Spleen (tissue), 13 donors: Measurements from ENCODE around the gene ALG10. TPM values are rescaled to one million over a fixed set of nuclear protein-coding genes. Genes with fewer than 3 reads are reported as not detected.
"Not testable (repeated sequence)": the region's sequence is repeated elsewhere in the genome, so short reads cannot be mapped to it uniquely, and the experiment has no call there.

ENCODE experiments used
- DNase-seq: peaks from one replicate; pipeline ENCODE4 v3.0.0-alpha.2; 2020
- H3K27ac ChIP-seq, 8 donors: fragments of 200-600 bp; sonication (generic) in 7 of 8; 1 replicate in 4 of 8; 2 replicates in 4 of 8; pipeline versions ENCODE4 v1.5.0 to v1.8.0; 2016 to 2021; ENCODE audit warnings: inconsistent platforms in 4 of 8, mild to moderate bottlenecking in 4 of 8, moderate library complexity in 1 of 8
- H3K27me3 ChIP-seq, 7 donors: fragments of 200-600 bp; sonication (generic) in 6 of 7; replicated peaks in 1 of 7; 1 replicate in 4 of 7; 2 replicates in 3 of 7; pipeline versions ENCODE4 v1.5.0 to v1.8.0; 2016 to 2021; ENCODE audit warnings: inconsistent platforms in 3 of 7, mild to moderate bottlenecking in 1 of 7
- H3K36me3 ChIP-seq, 6 donors: fragments of 200-600 bp; sonication (generic) in 5 of 6; 1 replicate in 4 of 6; 2 replicates in 2 of 6; pipeline versions ENCODE4 v1.5.0 to v1.8.0; 2016 to 2021; ENCODE audit warnings: inconsistent platforms in 2 of 6
- H3K4me1 ChIP-seq, 6 donors: fragments of 200-600 bp; sonication (generic) in 5 of 6; 1 replicate in 3 of 6; 2 replicates in 3 of 6; pipeline versions ENCODE4 v1.5.0 to v1.8.0; 2016 to 2021; ENCODE audit warnings: inconsistent platforms in 3 of 6
- H3K4me3 ChIP-seq, 8 donors: fragments of 200-600 bp; sonication (generic) in 7 of 8; 1 replicate in 4 of 8; 2 replicates in 4 of 8; pipeline versions ENCODE4 v1.5.0 to v1.8.0; 2016 to 2021; ENCODE audit warnings: inconsistent platforms in 4 of 8, mild to moderate bottlenecking in 4 of 8, moderate library complexity in 2 of 8
- H3K9me3 ChIP-seq, 8 donors: fragments of 200-600 bp; sonication (generic) in 7 of 8; 1 replicate in 4 of 8; 2 replicates in 4 of 8; pipeline versions ENCODE4 v1.5.0 to v1.8.0; 2016 to 2021; ENCODE audit warnings: inconsistent platforms in 4 of 8
- CTCF ChIP-seq, 11 experiments: fragments of 200-600 bp in 7 of 11; fragments of 450-650 bp in 4 of 11; sonication (generic) in 4 of 11; IDR thresholded peaks in 8 of 11; conservative IDR thresholded peaks in 3 of 11; 1 replicate in 7 of 11; 2 replicates in 4 of 11; pipeline versions ENCODE4 v1.4.0 to v1.8.0; 2016 to 2021; ENCODE audit warnings: antibody characterized with exemption in 11 of 11, inconsistent platforms in 4 of 11, mild to moderate bottlenecking in 1 of 11
- POLR2A ChIP-seq, 3 donors: fragments of 450-650 bp; IDR thresholded peaks; one replicate each; pipeline ENCODE4 v1.5.1; 2017; ENCODE audit warnings: antibody characterized with exemption in 3 of 3, mild to moderate bottlenecking in 1 of 3
- POLR2AphosphoS5 ChIP-seq, 3 donors: sonication (generic); formaldehyde crosslinking; IDR thresholded peaks; one replicate each; pipeline ENCODE4 v1.5.1; 2017; ENCODE audit warnings: antibody characterized with exemption in 3 of 3
- WGBS, 5 donors: extraction: QIAGEN DNeasy Blood & Tissue Kit in 3 of 5; methylation state at CpG; one replicate each; pipeline versions ENCODE4 v1.1.5 to v1.1.7; 2013 to 2018; 5-methylcytosine and 5-hydroxymethylcytosine counted together
- intact Hi-C: fragments of 100-400 bp; cut with DNase I; formaldehyde crosslinking; loops from one replicate; pipeline ENCODE4 v1.15.0; 2023; ENCODE audit warnings: low total_unique reads
- long read RNA-seq, 2 donors: transcript quantifications; one replicate each; lab custom pipeline, GENCODE V29; 2026
- polyA plus RNA-seq, 3 donors: library from polyadenylated mRNA; stranded (reverse); fragments of 200-250 nt; gene quantifications; one replicate each; pipeline ENCODE4 v1.2.1, GENCODE V29; 2013
- total RNA-seq, 7 donors: library from RNA; depleted of rRNA in 3 of 7; stranded (reverse); fragments of >200 nt in 3 of 7; fragmentation: NEBNext Ultra II Directional in 4 of 7; extraction: Animal tissue kit (Norgen Biotek cat#: 25700) in 4 of 7; gene quantifications; one replicate each; pipeline versions ENCODE4 v1.1.0 to v1.2.1, GENCODE V29; 2016 to 2021
- donor health status: healthy with polysubstance abuse.
- donor health status: DM: no; HTN: no; CAD: no; lungs with moderate emphysema.
- donor health status: DM: no; HTN: no; CAD: no.
- donor health status: Bipolar disorder and iron deficiency.
- donor health status: healthy.
- donor health status: DM: no; HTN: no; CAD: no.
- donor health status: DM: yes; HTN: yes; CAD: no.

Gene ALG10
- 10 to 100 TPM; 10.9 to 23.8 (median 14.8) TPM for total RNA-seq
- polyA plus RNA-seq: 1 to 10 TPM in 2 of 3 donors, under 1 TPM in 1; 0.46 to 1.2 (median 1.1) TPM
- long read RNA-seq, donor 1: 0 reads
- long read RNA-seq, donor 2, partial matches to known transcripts: 0 of 1 reads
- long read RNA-seq, donor 2, other reads (novel, unspliced or antisense): 0 of 1 reads

- H3K27ac ChIP-seq: peak within 1 kb of the TSS; percentile 83 to 93 (median 90)
- peaks cover 0 to 30% (median 3%) of the 10 kb centered on the region in 6 donors for H3K36me3 ChIP-seq
- H3K27me3 ChIP-seq: no peaks in the 10 kb centered on the region
- H3K4me1 ChIP-seq: peaks cover 11 to 36% (median 22%) of the 10 kb centered on the region in 6 donors
- peak within 1 kb of the TSS; percentile 37 to 80 (median 62) for H3K4me3 ChIP-seq
- 0 to 1% (median 0%) methylated on average over 35 to 44 of the region's 44 CpGs for WGBS, 5 donors
- no peak for TF ChIP-seq POLR2A (IDR thresholded peaks at IDR 0.05)
- TF ChIP-seq POLR2AphosphoS5 (IDR thresholded peaks at IDR 0.05): peak; percentile 78 to 89 (median 84)
- peak; percentile 61 to 97 (median 81) for TF ChIP-seq CTCF (IDR thresholded peaks at IDR 0.05 in 8 of 11, conservative IDR thresholded peaks at IDR 0.05 in 3 of 11)
- intact Hi-C loops: loop anchor here (5.0 kb wide), 1 partner anchor 1265 kb away; the partner anchor contains the start of gene YARS2
- no peaks in the 10 kb centered on the region for H3K9me3 ChIP-seq
- DNase-seq: peak; percentile 97
These were observed at the start of gene ALG10 for GRCh38 chr12:34022079-34022830. Gene ALG10, plus strand, starts transcription at chr12:34022496. Its CDS starts 104 bp downstream, at chr12:34022600.

- H3K27me3 ChIP-seq, intact Hi-C loops, H3K9me3 ChIP-seq, H3K4me1 ChIP-seq, DNase-seq, H3K36me3 ChIP-seq, H3K27ac ChIP-seq, H3K4me3 ChIP-seq: not testable (repeated sequence)
- WGBS, 5 donors: 81 to 88% (median 84%) methylated on average over 5 of the region's 5 CpGs
These were observed 49.4 kb upstream of the ALG10 start for GRCh38 chr12:33972884-33973283.

GRCh38 chr12:33977887-33978286 is 44.4 kb upstream of the ALG10 start:
- Histone ChIP-seq H3K36me3 (no peaks in the 10 kb centered on the region), H3K4me1 (no peaks in the 10 kb centered on the region), H3K27me3 (no peaks in the 10 kb centered on the region), H3K9me3 (peaks cover 0 to 4% (median 0%) of the 10 kb centered on the region in 8 donors), H3K4me3 (no peak overlapping the region), H3K27ac (no peak overlapping the region)
- TF ChIP-seq CTCF (IDR thresholded peaks at IDR 0.05 in 8 of 11, conservative IDR thresholded peaks at IDR 0.05 in 3 of 11): no peak
- TF ChIP-seq POLR2A (IDR thresholded peaks at IDR 0.05): no peak
- TF ChIP-seq POLR2AphosphoS5 (IDR thresholded peaks at IDR 0.05): no peak
- intact Hi-C loops: no loop called here
- no peak for DNase-seq
- WGBS, 5 donors: 90 to 96% (median 92%) methylated on average over 1 of the region's 1 CpG

- no peak for TF ChIP-seq POLR2AphosphoS5 (IDR thresholded peaks at IDR 0.05)
- TF ChIP-seq POLR2A (IDR thresholded peaks at IDR 0.05): no peak
- TF ChIP-seq CTCF (IDR thresholded peaks at IDR 0.05 in 8 of 11, conservative IDR thresholded peaks at IDR 0.05 in 3 of 11): no peak
- H3K27ac ChIP-seq: no peak overlapping the region
- DNase-seq: no peak
- intact Hi-C loops: no loop called here
- no peaks in the 10 kb centered on the region for H3K27me3 ChIP-seq
- no peaks in the 10 kb centered on the region for H3K36me3 ChIP-seq
- H3K4me1 ChIP-seq: no peaks in the 10 kb centered on the region
- no peak overlapping the region for H3K4me3 ChIP-seq
- H3K9me3 ChIP-seq: no peaks in the 10 kb centered on the region
- 59 to 69% (median 62%) methylated on average over 4 of the region's 4 CpGs for WGBS, 5 donors
These were observed 34.0 kb upstream of the ALG10 start for GRCh38 chr12:33988197-33988805.
